ENCODE data around the gene SPSB3. TPM values are rescaled to one million over a fixed set of nuclear protein-coding genes. Genes with fewer than 3 reads are reported as not detected.

Gene SPSB3
- total RNA-seq, 2 donors from 2014 or later, result 95.9 to 97.8 TPM

DNA sequence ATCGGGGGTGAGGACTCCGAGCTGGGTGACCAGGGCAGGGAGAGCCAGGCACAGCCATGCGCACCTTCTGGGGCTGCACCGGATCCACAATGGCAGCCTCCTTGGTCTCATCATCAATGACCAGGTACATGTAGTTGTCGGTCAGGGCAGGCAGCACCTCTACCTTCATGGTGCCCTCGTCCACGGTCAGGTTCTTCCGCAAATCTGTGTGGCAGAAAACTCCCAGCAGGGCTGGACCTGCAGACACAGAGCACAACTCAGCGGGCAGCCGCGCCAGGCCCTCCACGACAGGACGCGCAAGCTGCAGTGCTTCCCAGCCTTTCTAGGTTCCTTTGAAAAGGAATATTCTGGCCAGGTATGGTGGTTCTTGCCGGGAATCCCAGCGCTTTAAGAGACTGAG lies 40.4 kb upstream of the SPSB3 start:
- ATAC-seq, result no peak
- Histone ChIP-seq H3K4me3 (no peak overlapping the region), H3K4me1 (peaks cover 35% of the 10 kb centered on the region), H3K9me3 (no peaks in the 10 kb centered on the region), H3K27ac (no peak overlapping the region), H3K27me3 (no peaks in the 10 kb centered on the region), H3K36me3 (replicated peaks in 1 of 2; ENCODE audit: insufficient read depth in 1 of 2, low read depth in 2 of 2) (no peaks in the 10 kb centered on the region)
- no peak for DNase-seq
- WGBS, 2 donors, result 88 to 91% methylated on average over 7 to 16 of the region's 16 CpGs
- intact Hi-C loops (cut with DNase I), result no loop called here
- TF ChIP-seq CTCF (IDR thresholded peaks at IDR 0.05), result no peak
- no peak for TF ChIP-seq POLR2A (IDR thresholded peaks at IDR 0.05)

GRCh38 chr16:1821861-1822611 lies 39.7 kb upstream of the SPSB3 start:
- WGBS, 2 donors, result 88 to 94% methylated on average over 19 to 20 of the region's 24 CpGs

DNA sequence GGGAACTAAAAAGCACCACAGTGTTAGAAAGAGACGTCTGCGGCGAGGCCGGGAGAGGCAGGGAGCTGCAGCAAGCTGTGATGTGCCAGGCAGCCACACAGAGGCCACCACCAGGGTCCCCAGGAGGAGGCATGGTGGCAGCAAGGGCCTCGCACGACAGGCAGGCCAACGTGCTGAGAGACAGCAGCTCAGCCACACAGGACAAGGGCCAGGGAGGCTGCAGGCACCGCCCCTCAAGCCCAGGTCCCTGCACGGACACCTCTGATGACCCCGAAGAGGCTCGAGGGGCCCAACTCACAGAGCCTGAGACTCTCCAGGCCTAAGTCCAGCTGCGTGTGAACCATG lies 38.5 kb upstream of the SPSB3 start:
- H3K4me3 ChIP-seq, result no peak overlapping the region
- no peak for ATAC-seq
- no peaks in the 10 kb centered on the region for H3K9me3 ChIP-seq
- TF ChIP-seq CTCF (IDR thresholded peaks at IDR 0.05), result no peak
- TF ChIP-seq POLR2A (IDR thresholded peaks at IDR 0.05), result no peak
- H3K27me3 ChIP-seq, result no peaks in the 10 kb centered on the region
- no peak for DNase-seq
- intact Hi-C loops (cut with DNase I), result no loop called here
- peaks cover 32% of the 10 kb centered on the region for H3K4me1 ChIP-seq
- no peak overlapping the region for H3K27ac ChIP-seq
- 86 to 93% methylated on average over 6 of the region's 12 CpGs for WGBS, 2 donors
- H3K36me3 ChIP-seq (replicated peaks in 1 of 2; ENCODE audit: insufficient read depth in 1 of 2, low read depth in 2 of 2), result peaks cover 0 to 8% of the 10 kb centered on the region in 2 donors

More at GRCh38 chr16:1821861-1822611, 39.7 kb upstream of the SPSB3 start:
- no peak for TF ChIP-seq CTCF (IDR thresholded peaks at IDR 0.05)
- no peak for TF ChIP-seq POLR2A (IDR thresholded peaks at IDR 0.05)
- Histone ChIP-seq H3K4me3 (no peak overlapping the region), H3K36me3 (replicated peaks in 1 of 2; ENCODE audit: insufficient read depth in 1 of 2, low read depth in 2 of 2) (no peaks in the 10 kb centered on the region), H3K27me3 (no peaks in the 10 kb centered on the region), H3K9me3 (no peaks in the 10 kb centered on the region), H3K4me1 (peaks cover 32% of the 10 kb centered on the region), H3K27ac (no peak overlapping the region)
- ATAC-seq (no peak), DNase-seq (no peak)
- intact Hi-C loops (cut with DNase I), result no loop called here

DNA sequence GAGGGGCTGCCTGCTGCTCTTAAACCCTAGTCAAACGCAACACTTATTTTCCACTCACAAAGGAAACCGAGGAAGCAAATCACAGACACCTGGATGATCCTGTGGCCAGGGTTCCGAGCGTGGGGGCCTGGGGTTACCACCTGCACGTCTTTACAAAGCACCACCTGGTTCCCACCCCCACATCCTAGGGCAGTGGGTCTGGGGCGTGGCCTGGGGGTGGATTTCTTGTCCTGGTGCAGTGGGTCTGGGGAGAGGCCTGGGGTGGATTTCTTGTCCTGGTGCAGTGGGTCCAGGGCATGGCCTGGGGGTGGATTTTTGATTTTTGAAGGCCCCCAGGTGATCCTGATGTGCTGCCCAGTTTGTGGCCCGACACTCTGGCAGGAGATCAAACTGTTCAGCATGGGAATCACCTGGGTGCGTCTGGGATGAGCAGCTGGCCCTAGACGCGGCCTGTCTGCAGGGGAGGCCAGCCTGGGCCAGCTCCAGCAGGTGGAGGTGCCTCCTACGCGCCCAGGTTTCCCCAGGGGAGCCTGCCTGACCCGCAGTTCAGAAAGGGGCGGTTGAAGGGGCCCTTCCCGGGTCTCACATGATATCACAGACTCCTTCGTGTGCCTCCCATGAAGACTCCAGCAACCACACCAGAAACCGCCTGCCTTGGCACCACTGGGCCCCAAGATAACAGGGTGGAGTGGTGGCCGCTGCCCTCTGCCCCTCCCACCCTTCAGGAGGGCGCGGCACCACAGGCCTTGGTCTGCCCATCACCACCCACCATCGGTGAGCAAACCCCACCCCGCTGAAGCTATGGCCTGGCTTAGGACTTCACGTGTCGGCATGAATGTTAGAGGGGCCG lies 38.0 kb upstream of the SPSB3 start:
- intact Hi-C loops (cut with DNase I), result no loop called here
- DNase-seq (no peak), ATAC-seq (no peak)
- 83 to 85% methylated on average over 19 to 24 of the region's 25 CpGs for WGBS, 2 donors
- no peak overlapping the region for H3K27ac ChIP-seq
- no peaks in the 10 kb centered on the region for H3K27me3 ChIP-seq
- H3K4me1 ChIP-seq, result peaks cover 26% of the 10 kb centered on the region
- H3K4me3 ChIP-seq, result no peak overlapping the region
- no peak for TF ChIP-seq CTCF (IDR thresholded peaks at IDR 0.05)
- no peaks in the 10 kb centered on the region for H3K9me3 ChIP-seq
- H3K36me3 ChIP-seq (replicated peaks in 1 of 2; ENCODE audit: insufficient read depth in 1 of 2, low read depth in 2 of 2), result peaks cover 0 to 8% of the 10 kb centered on the region in 2 donors
